HepG2 (cell line): ENCODE measurements around the gene TK2. TPM values are rescaled to one million over a fixed set of nuclear protein-coding genes. Genes with fewer than 3 reads are reported as not detected.
A peak's percentile ranks its signal among the peaks of the same experiment; 100 is the strongest.

Experiments
- BCLAF1 ChIP-seq: fragments of 450-650 bp; IDR thresholded peaks from 2 replicates; pipeline ENCODE4 v1.6.1; 2017; ENCODE audit warnings: mild to moderate bottlenecking
- BRD4 ChIP-seq: sonication (generic); formaldehyde crosslinking; IDR thresholded peaks from 2 replicates; pipeline ENCODE4 v1.4.0; 2020; ENCODE audit warnings: missing genetic modification reagents
- ELF1 ChIP-seq: sonication (generic); formaldehyde crosslinking; IDR thresholded peaks from 2 replicates; pipeline ENCODE4 v1.4.0; 2020; ENCODE audit warnings: missing genetic modification reagents
- GZF1 ChIP-seq: sonication (generic); formaldehyde crosslinking; IDR thresholded peaks from 2 replicates; pipeline ENCODE4 v1.5.1; 2020; ENCODE audit warnings: mild to moderate bottlenecking, missing genetic modification reagents
- MLX ChIP-seq: IDR thresholded peaks from 2 replicates; pipeline ENCODE4 v1.6.1; 2016
- NR0B2 ChIP-seq: sonication (generic); formaldehyde crosslinking; IDR thresholded peaks from 2 replicates; pipeline ENCODE4 v1.4.0; 2020; ENCODE audit warnings: mild to moderate bottlenecking, missing genetic modification reagents
- PHF5A ChIP-seq: IDR thresholded peaks from one replicate; pipeline ENCODE4 v1.6.1; 2018; ENCODE audit warnings: low read depth, missing genetic modification reagents; ENCODE audit not compliant: unreplicated experiment
- ZC3H4 ChIP-seq: sonication (generic); formaldehyde crosslinking; IDR thresholded peaks from 2 replicates; pipeline ENCODE4 v1.4.0; 2020; ENCODE audit warnings: missing genetic modification reagents, borderline replicate concordance
- ZKSCAN8 ChIP-seq: IDR thresholded peaks from 2 replicates; pipeline ENCODE4 v1.6.1; 2016; ENCODE audit warnings: borderline replicate concordance, missing genetic modification reagents, missing compliant biosample characterization
- ZNF232 ChIP-seq: sonication (generic); formaldehyde crosslinking; IDR thresholded peaks from 2 replicates; pipeline ENCODE4 v1.4.0; 2020; ENCODE audit warnings: missing genetic modification reagents, borderline replicate concordance
- ZNF510 ChIP-seq: sonication (generic); formaldehyde crosslinking; IDR thresholded peaks from 2 replicates; pipeline ENCODE4 v1.4.0; 2020; ENCODE audit warnings: low read depth, mild to moderate bottlenecking, missing genetic modification reagents
- ZNF710 ChIP-seq: sonication (generic); formaldehyde crosslinking; IDR thresholded peaks from 2 replicates; pipeline ENCODE4 v1.5.0; 2020; ENCODE audit warnings: mild to moderate bottlenecking, missing genetic modification reagents, borderline replicate concordance
- polyA plus RNA-seq, 8 experiments: library from polyadenylated mRNA; depleted of rRNA in 3 of 8; stranded (reverse) in 7 of 8; unstranded in 1 of 8; fragments of >200 nt; fragmentation: Illumina TruSeq in 4 of 8; extraction: Trizol in 4 of 8; gene quantifications; 2 replicates each; pipeline versions ENCODE4 v1.2.1 to v1.2.3, GENCODE V29; 2011 to 2016; ENCODE audit warnings: low read depth in 4 of 8, missing spikeins in 1 of 8, mixed read lengths in 1 of 8; ENCODE audit not compliant: insufficient read depth in 1 of 8
- total RNA-seq, 5 experiments: library from RNA; depleted of rRNA; stranded (reverse); fragments of >200 nt; fragmentation: Illumina TruSeq; extraction: Trizol; gene quantifications; 2 replicates each; pipeline ENCODE4 v1.2.3, GENCODE V29; 2016; ENCODE audit warnings: low read depth in 1 of 5
- TF ChIP-seq, protein P1 (sequence below): sonication (generic); formaldehyde crosslinking; IDR thresholded peaks from 2 replicates; pipeline ENCODE4 v1.5.1; 2020; ENCODE audit warnings: missing genetic modification reagents, mild to moderate bottlenecking, borderline replicate concordance
- TF ChIP-seq, protein P2 (sequence below): sonication (generic); formaldehyde crosslinking; IDR thresholded peaks from 2 replicates; pipeline ENCODE4 v1.4.0; 2020; ENCODE audit warnings: missing genetic modification reagents
- TF ChIP-seq, protein P3 (sequence below): sonication (generic); formaldehyde crosslinking; IDR thresholded peaks from 2 replicates; pipeline ENCODE4 v1.5.1; 2020; ENCODE audit warnings: missing genetic modification reagents, mild to moderate bottlenecking, borderline replicate concordance

The TK2 gene
- total and polyA plus RNA-seq, 2 of the 13 experiments (the other 11 are each of a cell fraction or from before 2014, with no cell fraction given), result 18.7 to 21.0 TPM

DNA sequence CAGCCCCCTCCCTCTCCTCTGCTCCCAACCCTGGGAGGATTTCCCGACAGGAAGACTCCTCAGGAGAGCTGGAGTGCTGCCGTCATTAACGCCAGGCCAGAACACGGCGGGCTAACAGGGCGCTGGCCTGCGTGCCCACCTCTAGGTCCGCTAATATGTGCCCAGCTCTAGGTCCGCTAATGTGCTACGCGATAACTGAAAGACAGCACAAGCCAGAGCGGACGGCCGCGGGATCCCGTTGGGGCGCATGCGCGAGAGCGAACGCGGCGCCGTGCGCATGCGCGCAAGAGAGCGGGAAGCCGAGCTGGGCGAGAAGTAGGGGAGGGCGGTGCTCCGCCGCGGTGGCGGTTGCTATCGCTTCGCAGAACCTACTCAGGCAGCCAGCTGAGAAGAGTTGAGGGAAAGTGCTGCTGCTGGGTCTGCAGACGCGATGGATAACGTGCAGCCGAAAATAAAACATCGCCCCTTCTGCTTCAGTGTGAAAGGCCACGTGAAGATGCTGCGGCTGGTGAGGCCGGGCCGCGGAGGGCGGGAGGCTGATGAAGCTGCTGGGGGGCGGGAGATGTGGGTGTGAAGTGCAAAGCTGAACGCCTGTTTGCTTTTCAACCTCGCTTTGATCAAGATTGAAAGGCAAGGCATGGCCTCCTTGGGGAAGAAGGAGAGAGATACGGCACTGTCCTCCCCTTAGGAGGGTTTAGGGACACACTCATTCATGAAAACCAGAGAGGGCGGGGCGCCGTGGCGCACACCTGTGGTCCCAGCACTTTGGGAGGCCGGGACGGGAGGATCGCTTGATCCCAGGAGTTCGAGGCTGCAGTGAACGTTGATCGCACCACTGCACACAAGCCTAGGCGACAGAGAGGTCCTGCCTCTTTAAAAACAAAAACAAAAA is 2.6 kb upstream of the TK2 start, which contains the start of gene CKLF (continued):
- TF ChIP-seq ELF1 (CRISPR knock-in tag) (peak; percentile 57; the same call in 1 of the 2 replicates), PHF5A (CRISPR knock-in tag) (no peak), GZF1 (CRISPR knock-in tag) (peak; percentile 95; the same call in 1 of the 2 replicates), ZNF232 (peak; percentile 99), ZC3H4 (peak; percentile 23; the same call in 1 of the 2 replicates), BCLAF1 (no peak), BRD4 (peak; percentile 65; the same call in 1 of the 2 replicates), NR0B2 (CRISPR knock-in tag) (peak; percentile 98), MLX (peak; percentile 75), ZKSCAN8 (CRISPR knock-in tag) (no peak), ZNF710 (CRISPR knock-in tag) (peak; percentile 83; the same call in 1 of the 2 replicates), ZNF510 (CRISPR knock-in tag) (peak; percentile 99; the same call in 1 of the 2 replicates)
- TF ChIP-seq, protein P1, sequence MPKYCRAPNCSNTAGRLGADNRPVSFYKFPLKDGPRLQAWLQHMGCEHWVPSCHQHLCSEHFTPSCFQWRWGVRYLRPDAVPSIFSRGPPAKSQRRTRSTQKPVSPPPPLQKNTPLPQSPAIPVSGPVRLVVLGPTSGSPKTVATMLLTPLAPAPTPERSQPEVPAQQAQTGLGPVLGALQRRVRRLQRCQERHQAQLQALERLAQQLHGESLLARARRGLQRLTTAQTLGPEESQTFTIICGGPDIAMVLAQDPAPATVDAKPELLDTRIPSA, result peak; percentile 98; the same call in 1 of the 2 replicates
- TF ChIP-seq, protein P2, sequence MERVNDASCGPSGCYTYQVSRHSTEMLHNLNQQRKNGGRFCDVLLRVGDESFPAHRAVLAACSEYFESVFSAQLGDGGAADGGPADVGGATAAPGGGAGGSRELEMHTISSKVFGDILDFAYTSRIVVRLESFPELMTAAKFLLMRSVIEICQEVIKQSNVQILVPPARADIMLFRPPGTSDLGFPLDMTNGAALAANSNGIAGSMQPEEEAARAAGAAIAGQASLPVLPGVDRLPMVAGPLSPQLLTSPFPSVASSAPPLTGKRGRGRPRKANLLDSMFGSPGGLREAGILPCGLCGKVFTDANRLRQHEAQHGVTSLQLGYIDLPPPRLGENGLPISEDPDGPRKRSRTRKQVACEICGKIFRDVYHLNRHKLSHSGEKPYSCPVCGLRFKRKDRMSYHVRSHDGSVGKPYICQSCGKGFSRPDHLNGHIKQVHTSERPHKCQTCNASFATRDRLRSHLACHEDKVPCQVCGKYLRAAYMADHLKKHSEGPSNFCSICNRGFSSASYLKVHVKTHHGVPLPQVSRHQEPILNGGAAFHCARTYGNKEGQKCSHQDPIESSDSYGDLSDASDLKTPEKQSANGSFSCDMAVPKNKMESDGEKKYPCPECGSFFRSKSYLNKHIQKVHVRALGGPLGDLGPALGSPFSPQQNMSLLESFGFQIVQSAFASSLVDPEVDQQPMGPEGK, result peak; percentile 69
- TF ChIP-seq, protein P3, sequence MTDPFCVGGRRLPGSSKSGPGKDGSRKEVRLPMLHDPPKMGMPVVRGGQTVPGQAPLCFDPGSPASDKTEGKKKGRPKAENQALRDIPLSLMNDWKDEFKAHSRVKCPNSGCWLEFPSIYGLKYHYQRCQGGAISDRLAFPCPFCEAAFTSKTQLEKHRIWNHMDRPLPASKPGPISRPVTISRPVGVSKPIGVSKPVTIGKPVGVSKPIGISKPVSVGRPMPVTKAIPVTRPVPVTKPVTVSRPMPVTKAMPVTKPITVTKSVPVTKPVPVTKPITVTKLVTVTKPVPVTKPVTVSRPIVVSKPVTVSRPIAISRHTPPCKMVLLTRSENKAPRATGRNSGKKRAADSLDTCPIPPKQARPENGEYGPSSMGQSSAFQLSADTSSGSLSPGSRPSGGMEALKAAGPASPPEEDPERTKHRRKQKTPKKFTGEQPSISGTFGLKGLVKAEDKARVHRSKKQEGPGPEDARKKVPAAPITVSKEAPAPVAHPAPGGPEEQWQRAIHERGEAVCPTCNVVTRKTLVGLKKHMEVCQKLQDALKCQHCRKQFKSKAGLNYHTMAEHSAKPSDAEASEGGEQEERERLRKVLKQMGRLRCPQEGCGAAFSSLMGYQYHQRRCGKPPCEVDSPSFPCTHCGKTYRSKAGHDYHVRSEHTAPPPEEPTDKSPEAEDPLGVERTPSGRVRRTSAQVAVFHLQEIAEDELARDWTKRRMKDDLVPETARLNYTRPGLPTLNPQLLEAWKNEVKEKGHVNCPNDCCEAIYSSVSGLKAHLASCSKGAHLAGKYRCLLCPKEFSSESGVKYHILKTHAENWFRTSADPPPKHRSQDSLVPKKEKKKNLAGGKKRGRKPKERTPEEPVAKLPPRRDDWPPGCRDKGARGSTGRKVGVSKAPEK (CRISPR knock-in tag), result peak; percentile 24; the same call in 1 of the 2 replicates
